ENCODE results near the gene PNPO. TPM values are rescaled to one million over a fixed set of nuclear protein-coding genes. Genes with fewer than 3 reads are reported as not detected.

PNPO gene
- total RNA-seq, 2 donors from 2014 or later, result 18.1 to 70.5 TPM

DNA sequence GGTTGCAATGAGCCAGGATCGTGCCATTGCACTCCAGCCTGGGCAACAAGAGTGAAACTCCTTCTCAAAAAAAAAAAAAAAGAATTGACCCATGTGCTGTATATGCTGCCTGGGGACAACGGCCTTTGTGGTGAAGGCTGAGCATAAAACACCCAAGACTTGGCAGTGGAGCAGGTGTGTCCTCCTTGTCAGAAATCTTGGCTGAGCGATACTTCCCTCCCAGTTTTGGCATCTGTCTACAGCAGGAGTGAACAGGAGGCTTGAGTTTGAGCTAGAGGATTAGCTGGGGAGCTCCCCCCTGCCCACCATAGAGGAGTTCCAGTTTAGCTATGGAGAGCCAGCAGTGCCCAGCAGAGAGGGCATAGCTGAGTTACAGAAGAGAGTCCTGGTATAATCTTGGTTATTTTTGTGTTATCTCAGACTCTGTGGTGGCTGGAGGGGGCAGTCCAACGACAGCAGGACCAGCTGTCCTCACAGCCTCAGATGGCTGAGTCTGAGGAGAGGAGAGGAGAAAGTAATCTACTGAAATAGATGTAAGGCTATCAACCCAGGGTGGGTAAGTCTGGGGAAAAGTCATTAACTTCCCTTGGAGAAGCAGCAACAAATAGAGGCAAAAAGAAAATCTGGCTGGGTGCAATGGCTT, 26.9 kb upstream of the PNPO start:
- no peaks in the 10 kb centered on the region for H3K4me1 ChIP-seq
- H3K27ac ChIP-seq, result no peak overlapping the region

DNA sequence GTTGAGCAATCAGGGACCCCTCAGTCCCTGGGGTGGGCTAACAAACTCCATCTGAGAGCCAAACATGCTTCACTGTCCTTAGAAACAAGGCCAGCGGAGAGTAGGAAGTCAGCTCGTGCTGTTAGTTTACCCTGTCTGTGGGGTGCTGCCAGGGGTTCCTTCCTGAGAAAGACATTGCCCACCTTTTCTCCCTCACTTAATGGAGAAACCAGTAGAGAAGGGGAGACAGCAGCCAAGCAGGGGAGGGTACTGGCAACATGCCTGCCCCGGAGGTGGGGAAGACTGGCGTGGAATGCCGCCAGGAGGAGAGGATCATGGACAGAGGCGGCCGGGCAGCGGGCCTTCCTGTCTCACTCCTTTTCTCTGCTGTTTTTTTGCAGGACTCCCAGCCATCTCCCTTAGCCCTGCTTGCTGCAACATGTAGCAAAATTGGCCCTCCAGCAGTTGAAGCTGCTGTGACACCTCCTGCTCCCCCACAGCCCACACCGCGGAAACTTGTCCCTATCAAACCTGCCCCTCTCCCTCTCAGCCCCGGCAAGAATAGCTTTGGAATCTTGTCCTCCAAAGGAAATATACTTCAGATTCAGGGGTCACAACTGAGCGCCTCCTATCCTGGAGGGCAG, 25.5 kb upstream of the PNPO start:
- intact Hi-C loops (cut with DNase I), result no loop called here
- TF ChIP-seq, protein P1, sequence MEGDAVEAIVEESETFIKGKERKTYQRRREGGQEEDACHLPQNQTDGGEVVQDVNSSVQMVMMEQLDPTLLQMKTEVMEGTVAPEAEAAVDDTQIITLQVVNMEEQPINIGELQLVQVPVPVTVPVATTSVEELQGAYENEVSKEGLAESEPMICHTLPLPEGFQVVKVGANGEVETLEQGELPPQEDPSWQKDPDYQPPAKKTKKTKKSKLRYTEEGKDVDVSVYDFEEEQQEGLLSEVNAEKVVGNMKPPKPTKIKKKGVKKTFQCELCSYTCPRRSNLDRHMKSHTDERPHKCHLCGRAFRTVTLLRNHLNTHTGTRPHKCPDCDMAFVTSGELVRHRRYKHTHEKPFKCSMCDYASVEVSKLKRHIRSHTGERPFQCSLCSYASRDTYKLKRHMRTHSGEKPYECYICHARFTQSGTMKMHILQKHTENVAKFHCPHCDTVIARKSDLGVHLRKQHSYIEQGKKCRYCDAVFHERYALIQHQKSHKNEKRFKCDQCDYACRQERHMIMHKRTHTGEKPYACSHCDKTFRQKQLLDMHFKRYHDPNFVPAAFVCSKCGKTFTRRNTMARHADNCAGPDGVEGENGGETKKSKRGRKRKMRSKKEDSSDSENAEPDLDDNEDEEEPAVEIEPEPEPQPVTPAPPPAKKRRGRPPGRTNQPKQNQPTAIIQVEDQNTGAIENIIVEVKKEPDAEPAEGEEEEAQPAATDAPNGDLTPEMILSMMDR (IDR thresholded peaks at IDR 0.05), result no peak
- H3K36me3 ChIP-seq, result no peaks in the 10 kb centered on the region
- no peaks in the 10 kb centered on the region for H3K4me1 ChIP-seq
- no peak overlapping the region for H3K4me3 ChIP-seq
- no peak for DNase-seq
- no peak overlapping the region for H3K27ac ChIP-seq
- no peak overlapping the region for H3K9ac ChIP-seq (ENCODE audit: low read depth in 2 of 2, low read length in 2 of 2)
- H3K27me3 ChIP-seq, result no peaks in the 10 kb centered on the region
- H3K9me3 ChIP-seq, result no peaks in the 10 kb centered on the region

More for the DNA sequence above, 26.9 kb upstream of the PNPO start:
- Histone ChIP-seq H3K9ac (ENCODE audit: low read depth in 2 of 2, low read length in 2 of 2) (no peak overlapping the region), H3K9me3 (no peaks in the 10 kb centered on the region), H3K36me3 (no peaks in the 10 kb centered on the region), H3K27me3 (no peaks in the 10 kb centered on the region), H3K4me3 (no peak overlapping the region)
- TF ChIP-seq, protein P1 (IDR thresholded peaks at IDR 0.05), result no peak
- no peak for DNase-seq
- intact Hi-C loops (cut with DNase I), result no loop called here

DNA sequence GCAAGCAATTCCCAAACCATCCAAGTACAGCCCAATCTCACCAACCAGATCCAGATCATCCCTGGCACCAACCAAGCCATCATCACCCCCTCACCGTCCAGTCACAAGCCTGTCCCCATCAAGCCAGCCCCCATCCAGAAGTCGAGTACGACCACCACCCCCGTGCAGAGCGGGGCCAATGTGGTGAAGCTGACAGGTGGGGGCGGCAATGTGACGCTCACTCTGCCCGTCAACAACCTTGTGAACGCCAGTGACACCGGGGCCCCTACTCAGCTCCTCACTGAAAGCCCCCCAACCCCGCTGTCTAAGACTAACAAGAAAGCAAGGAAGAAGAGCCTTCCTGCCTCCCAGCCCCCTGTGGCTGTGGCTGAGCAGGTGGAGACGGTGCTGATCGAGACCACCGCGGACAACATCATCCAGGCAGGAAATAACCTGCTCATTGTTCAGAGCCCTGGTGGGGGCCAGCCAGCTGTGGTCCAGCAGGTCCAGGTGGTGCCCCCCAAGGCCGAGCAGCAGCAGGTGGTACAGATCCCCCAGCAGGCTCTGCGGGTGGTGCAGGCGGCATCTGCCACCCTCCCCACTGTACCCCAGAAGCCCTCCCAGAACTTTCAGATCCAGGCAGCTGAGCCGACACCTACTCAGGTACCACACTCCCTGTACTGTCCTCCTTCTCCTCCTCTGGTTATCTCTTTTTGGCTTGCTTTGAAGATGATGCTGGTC, 24.7 kb upstream of the PNPO start:
- H3K36me3 ChIP-seq, result no peaks in the 10 kb centered on the region
- no peaks in the 10 kb centered on the region for H3K9me3 ChIP-seq
- TF ChIP-seq, protein P1 (IDR thresholded peaks at IDR 0.05), result no peak
- DNase-seq, result no peak
- no peaks in the 10 kb centered on the region for H3K27me3 ChIP-seq
- H3K27ac ChIP-seq, result no peak overlapping the region
- intact Hi-C loops (cut with DNase I), result no loop called here
- H3K9ac ChIP-seq (ENCODE audit: low read depth in 2 of 2, low read length in 2 of 2), result no peak overlapping the region
- no peaks in the 10 kb centered on the region for H3K4me1 ChIP-seq
- no peak overlapping the region for H3K4me3 ChIP-seq

- no peak for DNase-seq
- intact Hi-C loops (cut with DNase I), result no loop called here
- H3K36me3 ChIP-seq, result no peaks in the 10 kb centered on the region
- no peaks in the 10 kb centered on the region for H3K9me3 ChIP-seq
- H3K4me1 ChIP-seq, result no peaks in the 10 kb centered on the region
- TF ChIP-seq, protein P1 (IDR thresholded peaks at IDR 0.05), result no peak
- H3K9ac ChIP-seq (ENCODE audit: low read depth in 2 of 2, low read length in 2 of 2), result no peak overlapping the region
- H3K4me3 ChIP-seq, result no peak overlapping the region
- no peaks in the 10 kb centered on the region for H3K27me3 ChIP-seq
- H3K27ac ChIP-seq, result no peak overlapping the region
These were observed 23.8 kb upstream of the PNPO start for GRCh38 chr17:47917581-47917980.

DNA sequence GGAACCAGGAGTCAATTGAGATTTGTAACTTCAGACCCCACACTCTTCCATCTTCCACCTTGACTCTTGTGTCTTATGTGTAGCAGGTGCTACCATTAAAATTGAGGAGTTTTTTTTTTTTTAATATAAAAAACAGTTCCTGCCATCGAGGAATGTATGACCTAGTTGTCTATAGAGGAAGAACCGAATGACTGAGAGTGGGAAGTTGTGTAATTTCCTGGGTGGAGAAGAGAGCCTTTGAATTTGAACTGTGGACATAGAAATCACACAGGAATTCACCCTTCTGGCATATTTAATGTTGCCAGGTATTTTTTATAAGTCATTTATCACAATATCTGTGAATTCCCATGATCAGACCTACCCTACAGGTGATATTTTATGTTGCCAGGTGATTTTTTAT, 23.4 kb upstream of the PNPO start:
- Histone ChIP-seq H3K36me3 (peaks cover under 1% of the 10 kb centered on the region), H3K4me1 (no peaks in the 10 kb centered on the region), H3K9me3 (no peaks in the 10 kb centered on the region), H3K27ac (no peak overlapping the region), H3K9ac (ENCODE audit: low read depth in 2 of 2, low read length in 2 of 2) (no peak overlapping the region), H3K4me3 (no peak overlapping the region), H3K27me3 (no peaks in the 10 kb centered on the region)
- DNase-seq, result no peak
- intact Hi-C loops (cut with DNase I), result no loop called here
- TF ChIP-seq, protein P1 (IDR thresholded peaks at IDR 0.05), result no peak

Data from colonic mucosa (tissue), 4 donors.